Peyer's patch (tissue), 4 donors: ENCODE data around the gene FAM53C. TPM values are rescaled to one million over a fixed set of nuclear protein-coding genes. Genes with fewer than 3 reads are reported as not detected.

Source experiments
- DNase-seq, 3 donors: peaks; one replicate each; pipeline ENCODE4 v3.0.0-alpha.2; 2017 to 2019
- H3K27ac ChIP-seq, 4 donors: fragments of 200-600 bp; sonication (generic); one replicate each; pipeline ENCODE4 v1.5.1; 2016 to 2019
- H3K27me3 ChIP-seq, 2 donors: fragments of 200-600 bp; sonication (generic); one replicate each; pipeline ENCODE4 v1.5.1; 2019
- H3K36me3 ChIP-seq, 3 donors: fragments of 200-600 bp; sonication (generic); one replicate each; pipeline ENCODE4 v1.5.1; 2016 to 2019
- H3K4me1 ChIP-seq, 4 donors: fragments of 200-600 bp; sonication (generic); one replicate each; pipeline ENCODE4 v1.5.1; 2016 to 2019
- H3K4me3 ChIP-seq, 4 donors: fragments of 200-600 bp; sonication (generic); 1 replicate in 3 of 4; 2 replicates in 1 of 4; pipeline ENCODE4 v1.5.1; 2016 to 2019; ENCODE audit warnings: mild to moderate bottlenecking in 1 of 4
- H3K9me3 ChIP-seq, 4 donors: fragments of 200-600 bp; sonication (generic); one replicate each; pipeline ENCODE4 v1.5.1; 2016 to 2019; ENCODE audit warnings: mild to moderate bottlenecking in 1 of 4
- CTCF ChIP-seq, 6 experiments: fragments of 450-650 bp in 4 of 6; fragments of 200-600 bp in 2 of 6; sonication (generic) in 1 of 6; IDR thresholded peaks; one replicate each; pipeline ENCODE4 v1.5.1; 2017 to 2019; ENCODE audit warnings: antibody characterized with exemption in 6 of 6, mild to moderate bottlenecking in 3 of 6, moderate library complexity in 1 of 6
- POLR2A ChIP-seq, 2 donors: fragments of 450-650 bp; IDR thresholded peaks; one replicate each; pipeline ENCODE4 v1.5.1; 2017; ENCODE audit warnings: antibody characterized with exemption in 2 of 2, mild to moderate bottlenecking in 2 of 2, moderate library complexity in 2 of 2
- total RNA-seq, 4 donors: library from RNA; depleted of rRNA; stranded (reverse); fragments of >200 nt; gene quantifications; one replicate each; pipeline ENCODE4 v1.1.0, GENCODE V29; 2016

FAM53C gene
- total RNA-seq, 4 donors from 2014 or later = 19.1 to 22.1 (median 20.7) TPM

GRCh38 chr5:138369261-138369660 lies 31.2 kb downstream of the FAM53C start:
- Histone ChIP-seq H3K4me1 (peaks cover 0 to 9% (median 3%) of the 10 kb centered on the region in 4 donors), H3K36me3 (peaks cover 0 to 20% (median 0%) of the 10 kb centered on the region in 3 donors)

GRCh38 chr5:138369706-138370105 lies 31.6 kb downstream of the FAM53C start:
- peak overlapping the region in 1 of 4 donors; percentile 33 for H3K27ac ChIP-seq

More at GRCh38 chr5:138369261-138369660, 31.2 kb downstream of the FAM53C start:
- Histone ChIP-seq H3K4me3 (no peak overlapping the region), H3K27ac (peak overlapping the region in 1 of 4 donors; percentile 33), H3K9me3 (no peaks in the 10 kb centered on the region), H3K27me3 (no peaks in the 10 kb centered on the region)
- no peak for DNase-seq
- TF ChIP-seq POLR2A (IDR thresholded peaks at IDR 0.05) (no peak), CTCF (IDR thresholded peaks at IDR 0.05) (no peak)

DNA sequence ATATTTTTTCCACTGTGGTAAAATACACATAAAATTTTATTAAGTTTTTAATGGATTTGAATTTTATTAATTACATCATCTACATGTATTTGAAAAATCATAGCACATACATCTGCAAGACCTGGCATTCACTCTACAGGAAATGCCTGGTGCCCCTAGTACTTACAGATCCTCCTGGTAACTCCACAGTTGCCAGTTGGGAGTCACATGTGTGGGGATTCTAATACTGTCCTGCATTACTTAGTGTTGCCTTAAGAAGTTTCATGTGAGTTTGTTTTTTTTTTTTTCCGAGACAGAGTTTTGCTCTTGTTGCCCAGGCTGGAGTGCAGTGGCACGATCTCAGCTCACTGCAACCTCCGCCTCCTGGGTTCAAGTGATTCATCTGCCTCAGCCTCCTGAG lies 32.5 kb downstream of the FAM53C start:
- Histone ChIP-seq H3K4me1 (peaks cover 0 to 9% (median 3%) of the 10 kb centered on the region in 4 donors), H3K36me3 (peaks cover 0 to 33% (median 0%) of the 10 kb centered on the region in 3 donors), H3K9me3 (no peaks in the 10 kb centered on the region), H3K27me3 (no peaks in the 10 kb centered on the region), H3K4me3 (no peak overlapping the region), H3K27ac (no peak overlapping the region)
- no peak for DNase-seq
- no peak for TF ChIP-seq CTCF (IDR thresholded peaks at IDR 0.05)

More at GRCh38 chr5:138369706-138370105, 31.6 kb downstream of the FAM53C start:
- no peak for DNase-seq
- Histone ChIP-seq H3K36me3 (peaks cover 0 to 24% (median 0%) of the 10 kb centered on the region in 3 donors), H3K4me3 (no peak overlapping the region), H3K9me3 (no peaks in the 10 kb centered on the region), H3K27me3 (no peaks in the 10 kb centered on the region), H3K4me1 (peaks cover 0 to 9% (median 3%) of the 10 kb centered on the region in 4 donors)
- TF ChIP-seq POLR2A (IDR thresholded peaks at IDR 0.05) (no peak), CTCF (IDR thresholded peaks at IDR 0.05) (no peak)

GRCh38 chr5:138371454-138371853 lies 33.4 kb downstream of the FAM53C start:
- H3K27me3 ChIP-seq = no peaks in the 10 kb centered on the region
- TF ChIP-seq CTCF (IDR thresholded peaks at IDR 0.05) (no peak), POLR2A (IDR thresholded peaks at IDR 0.05) (no peak)
- DNase-seq = no peak
- peaks cover 0 to 7% (median 3%) of the 10 kb centered on the region in 4 donors for H3K4me1 ChIP-seq
- H3K36me3 ChIP-seq = peaks cover 0 to 42% (median 0%) of the 10 kb centered on the region in 3 donors
- H3K9me3 ChIP-seq = no peaks in the 10 kb centered on the region
- no peak overlapping the region for H3K27ac ChIP-seq
- no peak overlapping the region for H3K4me3 ChIP-seq

- TF ChIP-seq CTCF (IDR thresholded peaks at IDR 0.05) (no peak), POLR2A (IDR thresholded peaks at IDR 0.05) (no peak)
- peaks cover 0 to 50% (median 0%) of the 10 kb centered on the region in 3 donors for H3K36me3 ChIP-seq
- no peak overlapping the region for H3K27ac ChIP-seq
- DNase-seq = no peak
- H3K4me3 ChIP-seq = no peak overlapping the region
- H3K27me3 ChIP-seq = no peaks in the 10 kb centered on the region
- peaks cover 0 to 7% (median 0%) of the 10 kb centered on the region in 4 donors for H3K4me1 ChIP-seq
- H3K9me3 ChIP-seq = no peaks in the 10 kb centered on the region
These were observed 34.2 kb downstream of the FAM53C start for GRCh38 chr5:138372225-138372624.

DNA sequence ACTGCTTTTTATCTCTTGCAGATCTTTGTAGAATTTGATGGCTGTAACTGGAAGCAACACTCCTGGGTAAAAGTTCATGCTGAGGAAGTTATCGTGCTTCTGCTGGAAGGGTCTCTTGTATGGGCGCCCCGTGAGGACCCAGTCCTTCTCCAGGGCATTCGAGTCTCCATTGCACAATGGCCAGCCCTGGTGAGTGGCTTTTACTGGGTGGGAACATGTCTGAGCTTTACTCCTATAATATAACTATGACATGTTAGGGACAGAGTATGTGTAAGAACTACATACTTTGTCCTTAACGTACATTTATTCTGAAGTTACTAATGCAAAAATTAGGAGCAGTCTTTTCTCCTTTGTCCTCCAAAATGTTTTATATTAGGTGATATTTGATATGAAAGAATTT lies 34.6 kb downstream of the FAM53C start:
- DNase-seq = no peak
- H3K36me3 ChIP-seq = peaks cover 0 to 54% (median 0%) of the 10 kb centered on the region in 3 donors
- H3K4me3 ChIP-seq = no peak overlapping the region
- H3K4me1 ChIP-seq = peaks cover 0 to 7% (median 0%) of the 10 kb centered on the region in 4 donors
- no peak overlapping the region for H3K27ac ChIP-seq
- TF ChIP-seq CTCF (IDR thresholded peaks at IDR 0.05) (no peak), POLR2A (IDR thresholded peaks at IDR 0.05) (no peak)
- H3K27me3 ChIP-seq = no peaks in the 10 kb centered on the region
- no peaks in the 10 kb centered on the region for H3K9me3 ChIP-seq
